ENCODE results near the gene JAM3. TPM values are rescaled to one million over a fixed set of nuclear protein-coding genes. Genes with fewer than 3 reads are reported as not detected.

Gene JAM3
- total and polyA plus RNA-seq, 2 of the 8 experiments (the other 6 are each of a cell fraction or from before 2014, with no cell fraction given): 19.6 to 42.8 TPM

GRCh38 chr11:134120921-134121526, 52.2 kb downstream of the JAM3 start:
- CTCF ChIA-PET (ENCODE audit: partially characterized antibody): interaction anchor here (1.0 to 2.8 kb wide), 7 partner anchors 16 to 70 kb away, joined by 3 to 18 read pairs (median 3); no protein-coding TSS in a partner anchor
- Histone ChIP-seq H2BK120ac (replicated peaks; ENCODE audit: low read depth, low read length) (no peak overlapping the region), H3K27ac (ENCODE audit: low read depth, low read length) (no peak overlapping the region), H3K79me2 (ENCODE audit: control insufficient read depth in 1 of 2, insufficient read depth in 2 of 2, low read length in 2 of 2) (peaks cover 0 to 12% of the 10 kb centered on the region in 2 experiments; a peak in 2 of 4 replicates), H4K20me1 (replicated peaks in 1 of 2; ENCODE audit: control insufficient read depth in 1 of 2, insufficient read depth in 2 of 2, low read length in 2 of 2) (peaks cover 2 to 7% of the 10 kb centered on the region in 2 experiments), H3K23ac (ENCODE audit: insufficient read length) (no peak overlapping the region), H3K4me1 (replicated peaks in 1 of 4; ENCODE audit: control insufficient read depth in 3 of 4, insufficient read depth in 4 of 4, low read length in 3 of 4) (peaks cover 0 to 17% (median 12%) of the 10 kb centered on the region in 4 experiments; a peak in 5 of 7 replicates), H2BK15ac (ENCODE audit: low read length) (no peak overlapping the region), H3K9me3 (ENCODE audit: insufficient read depth in 2 of 2, low read depth in 1 of 2, low read length in 1 of 2) (no peaks in the 10 kb centered on the region), H3K14ac (ENCODE audit: insufficient read length) (no peak overlapping the region), H4K91ac (replicated peaks; ENCODE audit: insufficient read length, low read length) (no peak overlapping the region), H2BK5ac (ENCODE audit: low read depth, low read length) (no peak overlapping the region), H3K4ac (replicated peaks; ENCODE audit: insufficient read length, low read depth, low read length) (no peak overlapping the region), H2AFZ (ENCODE audit: low read length) (no peak overlapping the region), H3K79me1 (ENCODE audit: low read depth, low read length) (no peaks in the 10 kb centered on the region), H2BK12ac (ENCODE audit: low read depth, low read length) (no peak overlapping the region), H3K56ac (replicated peaks; ENCODE audit: insufficient read length, low read depth, low read length) (no peak overlapping the region), H3K9ac (replicated peaks in 1 of 4; ENCODE audit: extremely low read depth in 1 of 4, low read depth in 3 of 4, low read length in 3 of 4) (no peak overlapping the region; a peak in 1 of 7 replicates), H3K4me3 (ENCODE audit: extremely low read depth in 1 of 4, insufficient read depth in 2 of 4, low read depth in 3 of 4, low read length in 4 of 4) (no peak overlapping the region), H4K5ac (ENCODE audit: insufficient read length, low read depth, low read length) (no peak overlapping the region), H3K27me3 (replicated peaks in 1 of 4; ENCODE audit: control insufficient read depth in 3 of 4, extremely low read depth in 1 of 4, insufficient read depth in 3 of 4, low read length in 3 of 4) (peaks cover 0 to 10% (median 5%) of the 10 kb centered on the region in 4 experiments; a peak in 3 of 7 replicates), H3K4me2 (ENCODE audit: insufficient read depth in 1 of 2, low read depth in 2 of 2, low read length in 2 of 2) (no peak overlapping the region), H3K23me2 (ENCODE audit: low read depth, low read length) (no peaks in the 10 kb centered on the region; the same call in 1 of the 2 replicates), H2AK5ac (ENCODE audit: low read depth, low read length) (no peak overlapping the region), H4K8ac (ENCODE audit: extremely low read depth, insufficient read depth, low read length) (no peak overlapping the region), H3K36me3 (ENCODE audit: control insufficient read depth in 2 of 4, insufficient read depth in 4 of 4, low read length in 3 of 4) (no peaks in the 10 kb centered on the region), H3K18ac (ENCODE audit: extremely low read depth, low read length) (no peak overlapping the region), H2BK20ac (ENCODE audit: low read length) (no peak overlapping the region)
- 83% methylated on average over 9 of the region's 9 CpGs; no CpG with 5 or more reads in 1 of the 2 experiments for WGBS, 2 experiments (ENCODE audit: extremely low coverage in 1 of 2, insufficient coverage in 1 of 2, insufficient read length in 1 of 2, insufficient replicate concordance in 2 of 2, low coverage in 1 of 2, low lambda C conversion rate in 2 of 2, missing lambda C conversion rate in 1 of 2)
- FAIRE-seq (no peak), DNase-seq (ENCODE audit: low read depth in 1 of 2, low spot score in 2 of 2) (no peak)
- POLR2A ChIA-PET (ENCODE audit: partially characterized antibody): no interaction called here
- TF ChIP-seq CHD2 (IDR thresholded peaks at IDR 0.05; ENCODE audit: low read length): no peak
- no peak for TF ChIP-seq SIX5 (IDR thresholded peaks at IDR 0.05; ENCODE audit: low read depth, low read length)
- TF ChIP-seq CEBPB (IDR thresholded peaks at IDR 0.05; ENCODE audit: low read depth, low read length): no peak
- no peak for TF ChIP-seq TCF12 (IDR thresholded peaks at IDR 0.05; ENCODE audit: low read depth, low read length)
- no peak for TF ChIP-seq KDM4A (IDR thresholded peaks at IDR 0.05; ENCODE audit: low read depth, low read length, severe bottlenecking)
- TF ChIP-seq TAF7 (optimal IDR thresholded peaks at IDR 0.05; ENCODE audit: borderline replicate concordance, low read depth, low read length): no peak
- TF ChIP-seq ZNF274 (IDR thresholded peaks at IDR 0.05; ENCODE audit: borderline replicate concordance, extremely low read depth, low read length): no peak
- no peak for TF ChIP-seq PHF8 (conservative IDR thresholded peaks at IDR 0.05; ENCODE audit: low read depth, low read length)
- no peak for TF ChIP-seq TBP (IDR thresholded peaks at IDR 0.05; ENCODE audit: low read depth, low read length)
- TF ChIP-seq TEAD4 (IDR thresholded peaks at IDR 0.05; ENCODE audit: low read depth, low read length): no peak
- no peak for TF ChIP-seq TAF1 (IDR thresholded peaks at IDR 0.05; ENCODE audit: low read depth, low read length)
- no peak for TF ChIP-seq KDM1A (IDR thresholded peaks at IDR 0.05; ENCODE audit: borderline replicate concordance, low read length)

Data from H1 (cell line).